ENCODE data around the gene DNM1.

GRCh38 chr9:128201441-128202369, 1.5 kb upstream of the DNM1 start:
- TF ChIP-seq CTCF (IDR thresholded peaks at IDR 0.05; ENCODE audit: poor library complexity) (no peak), EZH2phosphoT487 (IDR thresholded peaks at IDR 0.05; ENCODE audit: low read depth, severe bottlenecking, unreplicated experiment) (no peak)
